ENCODE measurements around the gene PSPH.

GRCh38 chr7:56007167-56007652 lies 44.0 kb downstream of the PSPH start:
- TF ChIP-seq, protein P1, sequence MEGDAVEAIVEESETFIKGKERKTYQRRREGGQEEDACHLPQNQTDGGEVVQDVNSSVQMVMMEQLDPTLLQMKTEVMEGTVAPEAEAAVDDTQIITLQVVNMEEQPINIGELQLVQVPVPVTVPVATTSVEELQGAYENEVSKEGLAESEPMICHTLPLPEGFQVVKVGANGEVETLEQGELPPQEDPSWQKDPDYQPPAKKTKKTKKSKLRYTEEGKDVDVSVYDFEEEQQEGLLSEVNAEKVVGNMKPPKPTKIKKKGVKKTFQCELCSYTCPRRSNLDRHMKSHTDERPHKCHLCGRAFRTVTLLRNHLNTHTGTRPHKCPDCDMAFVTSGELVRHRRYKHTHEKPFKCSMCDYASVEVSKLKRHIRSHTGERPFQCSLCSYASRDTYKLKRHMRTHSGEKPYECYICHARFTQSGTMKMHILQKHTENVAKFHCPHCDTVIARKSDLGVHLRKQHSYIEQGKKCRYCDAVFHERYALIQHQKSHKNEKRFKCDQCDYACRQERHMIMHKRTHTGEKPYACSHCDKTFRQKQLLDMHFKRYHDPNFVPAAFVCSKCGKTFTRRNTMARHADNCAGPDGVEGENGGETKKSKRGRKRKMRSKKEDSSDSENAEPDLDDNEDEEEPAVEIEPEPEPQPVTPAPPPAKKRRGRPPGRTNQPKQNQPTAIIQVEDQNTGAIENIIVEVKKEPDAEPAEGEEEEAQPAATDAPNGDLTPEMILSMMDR (conservative IDR thresholded peaks at IDR 0.05): no peak
- no peak for TF ChIP-seq EZH2 (IDR thresholded peaks at IDR 0.05; ENCODE audit: low read depth)
